H1 (cell line): ENCODE measurements around the gene BEX3. TPM values are rescaled to one million over a fixed set of nuclear protein-coding genes. Genes with fewer than 3 reads are reported as not detected.

ENCODE experiments used
- CTCF ChIA-PET: fragments of 300-600 bp; sonication (Branson Sonifier 250); formaldehyde crosslinking; loops from one replicate; lab custom pipeline; 2021; ENCODE audit not compliant: partially characterized antibody; lab: Charles Lee
- POLR2A ChIA-PET: fragments of 300-600 bp; sonication (Branson Sonifier 250); formaldehyde crosslinking; loops from one replicate; lab custom pipeline; 2021; ENCODE audit warnings: inconsistent platforms; ENCODE audit not compliant: partially characterized antibody; lab: Charles Lee
- DNase-seq, 2 experiments: peaks; one replicate each; pipeline versions ENCODE4 v3.0.0 to v3.0.0-alpha.2; 2010 to 2022; ENCODE audit warnings: low spot score in 2 of 2, low read depth in 1 of 2, mixed read lengths in 1 of 2
- FAIRE-seq: peaks from 2 replicates; lab custom pipeline; 2011; peaks lifted over from hg19 to GRCh38; lab: Jason Lieb, UNC
- H2AFZ ChIP-seq: 2 replicates; pipeline ENCODE4 v1.8.1; 2012; ENCODE audit warnings: low read length, inconsistent platforms
- H2AK5ac ChIP-seq: 2 replicates; pipeline ENCODE4 v1.6.1; 2013; ENCODE audit warnings: low read depth, low read length
- H2BK120ac ChIP-seq: replicated peaks from 2 replicates; pipeline ENCODE3; 2013; ENCODE audit warnings: low read depth, low read length, inconsistent platforms
- H2BK12ac ChIP-seq: 2 replicates; pipeline ENCODE4 v1.6.1; 2013; ENCODE audit warnings: low read depth, low read length
- H2BK15ac ChIP-seq: 2 replicates; pipeline ENCODE4 v1.6.1; 2013; ENCODE audit warnings: low read length
- H2BK20ac ChIP-seq: 2 replicates; pipeline ENCODE4 v1.6.1; 2013; ENCODE audit warnings: low read length
- H2BK5ac ChIP-seq: 2 replicates; pipeline ENCODE4 v1.6.1; 2013; ENCODE audit warnings: low read depth, low read length
- H3K14ac ChIP-seq: 2 replicates; pipeline ENCODE4 v1.6.1; 2013; ENCODE audit warnings: inconsistent platforms; ENCODE audit not compliant: insufficient read length
- H3K18ac ChIP-seq: 2 replicates; pipeline ENCODE4 v1.6.1; 2013; ENCODE audit warnings: low read length; ENCODE audit errors: extremely low read depth
- H3K23ac ChIP-seq: 2 replicates; pipeline ENCODE4 v1.6.1; 2013; ENCODE audit warnings: inconsistent platforms; ENCODE audit not compliant: insufficient read length
- H3K23me2 ChIP-seq: 2 replicates; pipeline ENCODE4 v1.6.1; 2013; ENCODE audit warnings: low read depth, low read length
- H3K27ac ChIP-seq: 2 replicates; pipeline ENCODE4 v1.6.1; 2011; ENCODE audit warnings: low read depth, low read length, inconsistent platforms
- H3K27me3 ChIP-seq, 4 experiments: replicated peaks in 1 of 4; 1 replicate in 1 of 4; 2 replicates in 3 of 4; pipeline versions ENCODE4 v1.6.1 to v1.8.1; 2011 to 2013; ENCODE audit warnings: low read length in 3 of 4, mild to moderate bottlenecking in 3 of 4, inconsistent platforms in 2 of 4, mixed read lengths in 2 of 4, moderate library complexity in 1 of 4; ENCODE audit not compliant: control insufficient read depth in 3 of 4, insufficient read depth in 3 of 4; ENCODE audit errors: extremely low read depth in 1 of 4
- H3K36me3 ChIP-seq, 4 experiments: 2 replicates each; pipeline versions ENCODE4 v1.6.1 to v1.8.1; 2011 to 2013; ENCODE audit warnings: mild to moderate bottlenecking in 4 of 4, low read length in 3 of 4, moderate library complexity in 2 of 4, control low read depth in 1 of 4, inconsistent platforms in 1 of 4; ENCODE audit not compliant: insufficient read depth in 4 of 4, control insufficient read depth in 2 of 4
- H3K4ac ChIP-seq: replicated peaks from 2 replicates; pipeline ENCODE3; 2013; ENCODE audit warnings: low read length, low read depth, mixed read lengths, inconsistent platforms; ENCODE audit not compliant: insufficient read length
- H3K4me1 ChIP-seq, 4 experiments: replicated peaks in 1 of 4; 1 replicate in 1 of 4; 2 replicates in 3 of 4; pipeline versions ENCODE4 v1.6.1 to v1.8.1; 2011 to 2013; ENCODE audit warnings: low read length in 3 of 4, inconsistent platforms in 2 of 4, mixed read lengths in 1 of 4; ENCODE audit not compliant: insufficient read depth in 4 of 4, control insufficient read depth in 3 of 4
- H3K4me2 ChIP-seq, 2 experiments: 2 replicates each; pipeline versions ENCODE4 v1.6.1 to v1.8.1; 2011 to 2013; ENCODE audit warnings: low read depth in 2 of 2, low read length in 2 of 2, control low read depth in 1 of 2, inconsistent platforms in 1 of 2, mild to moderate bottlenecking in 1 of 2; ENCODE audit not compliant: insufficient read depth in 1 of 2
- H3K4me3 ChIP-seq, 4 experiments: fragments of 200-600, 300-600 bp in 1 of 4; sonication (generic), shearing (Covaris generic), sonication (Bioruptor Twin) in 1 of 4; 2 replicates each; pipeline versions ENCODE4 v1.5.1 to v1.8.1; 2011 to 2016; ENCODE audit warnings: low read length in 4 of 4, low read depth in 3 of 4, control low read depth in 2 of 4, inconsistent platforms in 2 of 4, mild to moderate bottlenecking in 2 of 4, mixed read lengths in 1 of 4, moderate library complexity in 1 of 4; ENCODE audit not compliant: insufficient read depth in 2 of 4; ENCODE audit errors: extremely low read depth in 1 of 4
- H3K56ac ChIP-seq: replicated peaks from 2 replicates; pipeline ENCODE3; 2013; ENCODE audit warnings: low read depth, mild to moderate bottlenecking, mixed read lengths, low read length, inconsistent platforms; ENCODE audit not compliant: insufficient read length
- H3K79me1 ChIP-seq: 2 replicates; pipeline ENCODE4 v1.6.1; 2013; ENCODE audit warnings: low read depth, low read length, control low read depth
- H3K79me2 ChIP-seq, 2 experiments: 2 replicates each; pipeline versions ENCODE4 v1.6.1 to v1.8.1; 2012 to 2013; ENCODE audit warnings: low read length in 2 of 2, mild to moderate bottlenecking in 2 of 2, inconsistent platforms in 1 of 2; ENCODE audit not compliant: insufficient read depth in 2 of 2, control insufficient read depth in 1 of 2
- H3K9ac ChIP-seq, 4 experiments: replicated peaks in 1 of 4; 1 replicate in 1 of 4; 2 replicates in 3 of 4; pipeline versions ENCODE4 v1.6.1 to v1.8.1; 2011 to 2013; ENCODE audit warnings: low read depth in 3 of 4, low read length in 3 of 4, control low read depth in 2 of 4, mild to moderate bottlenecking in 2 of 4, moderate library complexity in 2 of 4, inconsistent platforms in 1 of 4; ENCODE audit errors: extremely low read depth in 1 of 4
- H3K9me3 ChIP-seq, 2 experiments: 2 replicates each; pipeline versions ENCODE4 v1.6.1 to v1.8.1; 2012 to 2013; ENCODE audit warnings: mild to moderate bottlenecking in 2 of 2, moderate library complexity in 2 of 2, control low read depth in 1 of 2, inconsistent platforms in 1 of 2, low read depth in 1 of 2, low read length in 1 of 2, mixed read lengths in 1 of 2; ENCODE audit not compliant: insufficient read depth in 2 of 2
- H4K20me1 ChIP-seq, 2 experiments: replicated peaks in 1 of 2; 2 replicates each; pipeline versions ENCODE3 to v1.8.1; 2011 to 2013; ENCODE audit warnings: inconsistent platforms in 2 of 2, low read length in 2 of 2, mild to moderate bottlenecking in 1 of 2; ENCODE audit not compliant: insufficient read depth in 2 of 2, control insufficient read depth in 1 of 2
- H4K5ac ChIP-seq: 2 replicates; pipeline ENCODE4 v1.6.1; 2013; ENCODE audit warnings: low read length, low read depth, mixed read lengths, inconsistent platforms; ENCODE audit not compliant: insufficient read length
- H4K8ac ChIP-seq: 2 replicates; pipeline ENCODE4 v1.8.0; 2013; ENCODE audit warnings: mild to moderate bottlenecking, moderate library complexity, low read length, inconsistent platforms; ENCODE audit not compliant: insufficient read depth; ENCODE audit errors: extremely low read depth
- H4K91ac ChIP-seq: replicated peaks from 2 replicates; pipeline ENCODE3; 2013; ENCODE audit warnings: low read length, mixed read lengths, inconsistent platforms; ENCODE audit not compliant: insufficient read length
- CEBPB ChIP-seq: IDR thresholded peaks from 2 replicates; pipeline ENCODE4 v1.6.1; 2012; ENCODE audit warnings: low read depth, low read length
- JUN ChIP-seq: IDR thresholded peaks from 2 replicates; pipeline ENCODE4 v1.6.1; 2011; ENCODE audit warnings: low read depth, mild to moderate bottlenecking, improper control_type of control experiment, low read length
- JUND ChIP-seq: IDR thresholded peaks from 2 replicates; pipeline ENCODE4 v1.6.1; 2011; ENCODE audit warnings: mild to moderate bottlenecking, improper control_type of control experiment, low read length
- RFX5 ChIP-seq: IDR thresholded peaks from 2 replicates; pipeline ENCODE4 v1.6.1; 2011; ENCODE audit warnings: low read depth, low read length, improper control_type of control experiment, borderline replicate concordance
- SRF ChIP-seq: IDR thresholded peaks from 2 replicates; pipeline ENCODE4 v1.6.1; 2011; ENCODE audit warnings: mild to moderate bottlenecking, low read depth, low read length, moderate library complexity
- TAF1 ChIP-seq: IDR thresholded peaks from 2 replicates; pipeline ENCODE4 v1.6.1; 2011; ENCODE audit warnings: mild to moderate bottlenecking, low read depth, low read length
- TEAD4 ChIP-seq: IDR thresholded peaks from 2 replicates; pipeline ENCODE4 v1.6.1; 2012; ENCODE audit warnings: low read depth, low read length, inconsistent platforms, mixed read lengths
- YY1 ChIP-seq: IDR thresholded peaks from 2 replicates; pipeline ENCODE4 v1.6.1; 2011; ENCODE audit warnings: low read depth, mild to moderate bottlenecking, low read length
- WGBS, 2 experiments: shearing (Covaris generic) in 1 of 2; methylation state at CpG; one replicate each; pipeline versions ENCODE4 v1.1.6 to v1.1.7; 2013 to 2015; ENCODE audit warnings: low lambda C conversion rate in 2 of 2, mixed read lengths in 2 of 2, inconsistent platforms in 1 of 2, low coverage in 1 of 2, missing lambda C conversion rate in 1 of 2; ENCODE audit not compliant: insufficient replicate concordance in 2 of 2, insufficient coverage in 1 of 2, insufficient read length in 1 of 2; ENCODE audit errors: extremely low coverage in 1 of 2, missing lambda C conversion rate in 1 of 2; 5-methylcytosine and 5-hydroxymethylcytosine counted together
- polyA plus RNA-seq, 7 experiments: library from polyadenylated mRNA; depleted of rRNA in 3 of 7; stranded (reverse) in 5 of 7; unstranded in 2 of 7; fragments of >200 nt in 5 of 7; fragments of 200-250 nt in 2 of 7; gene quantifications; 1 replicate in 5 of 7; 2 replicates in 1 of 7; 4 replicates in 1 of 7; pipeline versions ENCODE4 v1.2.1 to v1.2.3, GENCODE V29; 2011 to 2013; ENCODE audit warnings: missing spikeins in 2 of 7, mixed read lengths in 2 of 7
- total RNA-seq: library from RNA; stranded (reverse); fragmentation: NEBNext Ultra II Directional; extraction: Animal tissue kit (Norgen Biotek cat#: 25700); gene quantifications from 2 replicates; pipeline ENCODE4 v1.2.1, GENCODE V29; 2021
- TF ChIP-seq, protein P1 (sequence below): IDR thresholded peaks from 2 replicates; pipeline ENCODE4 v1.6.1; 2011; ENCODE audit warnings: low read length, improper control_type of control experiment

The BEX3 gene
- total and polyA plus RNA-seq, 2 of the 8 experiments (the other 6 are each of a cell fraction or from before 2014, with no cell fraction given), result 330 to 366 TPM

DNA sequence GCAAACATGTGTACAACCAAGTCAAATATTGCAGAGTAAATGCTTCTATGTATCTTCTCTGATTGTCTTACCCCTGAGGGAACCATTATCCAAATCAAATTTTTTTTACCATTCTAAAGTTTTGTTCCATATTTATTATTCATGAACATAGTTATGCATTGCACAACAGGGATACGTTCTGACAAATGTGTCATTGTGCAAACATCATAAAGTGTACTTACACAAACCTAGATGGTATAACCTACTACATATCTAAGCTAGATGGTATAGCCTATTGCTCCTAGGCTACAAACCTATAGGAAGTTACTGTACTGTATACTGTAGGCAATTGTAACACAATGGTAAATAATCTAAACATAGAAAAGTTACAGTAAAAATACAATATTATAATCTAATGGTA is 23.4 kb downstream of the BEX3 start:
- H4K91ac ChIP-seq, result no peak overlapping the region
- H2BK12ac ChIP-seq, result no peak overlapping the region
- peaks cover 0 to 15% (median 3%) of the 10 kb centered on the region in 4 experiments; a peak in 3 of 7 replicates for H3K27me3 ChIP-seq
- no peak overlapping the region for H2AK5ac ChIP-seq
- H3K23ac ChIP-seq, result no peak overlapping the region
- POLR2A ChIA-PET, result no interaction called here
- no peak overlapping the region for H3K9ac ChIP-seq
- H3K79me2 ChIP-seq, result no peaks in the 10 kb centered on the region
- WGBS, 2 experiments, result 59% methylated on average over 1 of the region's 1 CpG; no CpG with 5 or more reads in 1 of the 2 experiments
- H3K79me1 ChIP-seq, result no peaks in the 10 kb centered on the region
- H3K14ac ChIP-seq, result no peak overlapping the region
- H3K4me2 ChIP-seq, result no peak overlapping the region
- no peak overlapping the region for H3K56ac ChIP-seq
- FAIRE-seq (no peak), DNase-seq (no peak)
- H4K5ac ChIP-seq, result no peak overlapping the region
- CTCF ChIA-PET, result interaction anchor here (0.5 kb wide), 1 partner anchor 232 kb away, joined by 3 read pairs; no protein-coding TSS in a partner anchor
- no peak overlapping the region for H2BK20ac ChIP-seq
- no peaks in the 10 kb centered on the region for H4K20me1 ChIP-seq
- no peak overlapping the region for H2AFZ ChIP-seq
- H3K9me3 ChIP-seq, result no peaks in the 10 kb centered on the region
- no peaks in the 10 kb centered on the region for H3K36me3 ChIP-seq
- no peak overlapping the region for H3K18ac ChIP-seq
- no peak overlapping the region for H4K8ac ChIP-seq
- H3K4ac ChIP-seq, result no peak overlapping the region
- H3K4me3 ChIP-seq, result no peak overlapping the region
- H3K27ac ChIP-seq, result no peak overlapping the region
- no peak overlapping the region for H2BK5ac ChIP-seq
- H3K23me2 ChIP-seq, result no peaks in the 10 kb centered on the region
- H2BK15ac ChIP-seq, result no peak overlapping the region
- no peaks in the 10 kb centered on the region for H3K4me1 ChIP-seq
- no peak overlapping the region for H2BK120ac ChIP-seq
- TF ChIP-seq SRF (no peak), CEBPB (no peak), TEAD4 (no peak), JUND (no peak), YY1 (no peak), JUN (no peak), TAF1 (no peak), RFX5 (no peak)
- TF ChIP-seq, protein P1, sequence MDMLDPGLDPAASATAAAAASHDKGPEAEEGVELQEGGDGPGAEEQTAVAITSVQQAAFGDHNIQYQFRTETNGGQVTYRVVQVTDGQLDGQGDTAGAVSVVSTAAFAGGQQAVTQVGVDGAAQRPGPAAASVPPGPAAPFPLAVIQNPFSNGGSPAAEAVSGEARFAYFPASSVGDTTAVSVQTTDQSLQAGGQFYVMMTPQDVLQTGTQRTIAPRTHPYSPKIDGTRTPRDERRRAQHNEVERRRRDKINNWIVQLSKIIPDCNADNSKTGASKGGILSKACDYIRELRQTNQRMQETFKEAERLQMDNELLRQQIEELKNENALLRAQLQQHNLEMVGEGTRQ, result no peak
